Psoas muscle (tissue), 8 donors: ENCODE data around the gene PATL1. TPM values are rescaled to one million over a fixed set of nuclear protein-coding genes. Genes with fewer than 3 reads are reported as not detected.

Experiments used
- ATAC-seq, 4 donors: fragments of 200-7000 bp; cut with Tn5 transposase; one replicate each; pipeline ENCODE4 v1.9.1; 2020; ENCODE audit warnings: moderate library complexity in 3 of 4, mild to moderate bottlenecking in 2 of 4
- DNase-seq, 2 donors: peaks; one replicate each; pipeline ENCODE4 v3.0.0-alpha.2; 2020
- H3K27ac ChIP-seq: fragments of 200-600 bp; one replicate; pipeline ENCODE4 v1.8.0; 2022
- H3K27me3 ChIP-seq, 3 donors: fragments of 200-600 bp in 1 of 3; one replicate each; pipeline versions ENCODE4 v1.6.1 to v1.8.0; 2013 to 2022; ENCODE audit warnings: low read length in 2 of 3, mild to moderate bottlenecking in 2 of 3, moderate library complexity in 1 of 3; ENCODE audit not compliant: insufficient read depth in 3 of 3
- H3K36me3 ChIP-seq, 2 donors: fragments of 200-600 bp in 1 of 2; one replicate each; pipeline versions ENCODE4 v1.6.1 to v1.8.0; 2013 to 2022; ENCODE audit warnings: low read depth in 1 of 2, mild to moderate bottlenecking in 1 of 2, moderate library complexity in 1 of 2; ENCODE audit not compliant: insufficient read depth in 1 of 2
- H3K4me1 ChIP-seq: fragments of 200-600 bp; one replicate; pipeline ENCODE4 v1.8.0; 2022
- H3K4me3 ChIP-seq: fragments of 200-600 bp; one replicate; pipeline ENCODE4 v1.8.0; 2022; ENCODE audit warnings: mild to moderate bottlenecking
- H3K9me3 ChIP-seq: fragments of 200-600 bp; one replicate; pipeline ENCODE4 v1.8.0; 2022
- CTCF ChIP-seq: fragments of 200-600 bp; IDR thresholded peaks from one replicate; pipeline ENCODE4 v1.8.0; 2022; ENCODE audit warnings: antibody characterized with exemption
- WGBS, 3 donors: extraction: QIAGEN DNeasy Blood & Tissue Kit; methylation state at CpG; one replicate each; pipeline versions ENCODE4 v1.1.6 to v1.1.7; 2013; 5-methylcytosine and 5-hydroxymethylcytosine counted together
- intact Hi-C, 2 donors: fragments of 100-400 bp; cut with DNase I; formaldehyde crosslinking; loops; one replicate each; pipeline versions ENCODE4 v1.11.0 to v1.14.2; 2022
- polyA plus RNA-seq, 3 donors: library from polyadenylated mRNA; stranded (reverse); fragments of 200-250 nt; gene quantifications; one replicate each; pipeline ENCODE4 v1.2.3, GENCODE V29; 2013
- total RNA-seq, 4 donors: library from RNA; stranded (reverse); fragmentation: NEBNext Ultra II Directional in 2 of 4; extraction: Animal tissue kit (Norgen Biotek cat#: 25700) in 2 of 4; gene quantifications; one replicate each; pipeline versions ENCODE4 v1.2.1 to v1.2.4, GENCODE V29; 2021 to 2023
- donor health status: healthy with polysubstance abuse.
- donor health status: DM: no; HTN: no; CAD: no; lungs with moderate emphysema.
- donor health status: Bipolar disorder and iron deficiency.
- donor health status: healthy.
- donor health status: DM: yes; HTN: yes; CAD: no.
- donor health status: DM: no; HTN: no; CAD: no.
- donor health status: DM: no; HTN: no; CAD: no.
- donor health status: DM: yes; HTN: yes; CAD: no.

Gene PATL1
- total and polyA plus RNA-seq, 7 donors = 23.9 to 47.9 (median 38.4) TPM

- no peak overlapping the region for H3K4me3 ChIP-seq
- H3K27ac ChIP-seq = no peak overlapping the region
- H3K9me3 ChIP-seq = no peaks in the 10 kb centered on the region
- intact Hi-C loops = no loop called here
- ATAC-seq (no peak), DNase-seq (no peak)
- no peaks in the 10 kb centered on the region for H3K27me3 ChIP-seq
- WGBS, 3 donors = 73 to 90% (median 84%) methylated on average over 3 of the region's 3 CpGs
- no peak for TF ChIP-seq CTCF
- H3K36me3 ChIP-seq = no peaks in the 10 kb centered on the region
- no peaks in the 10 kb centered on the region for H3K4me1 ChIP-seq
These were observed 43.1 kb downstream of the PATL1 start for GRCh38 chr11:59625703-59626102.

- ATAC-seq (no peak), DNase-seq (no peak)
- intact Hi-C loops = loop anchor here in 1 of 2 donors (5.0 kb wide), 1 partner anchor 49 kb away; the partner anchor contains the start of gene PATL1
- Histone ChIP-seq H3K4me1 (peaks cover 16% of the 10 kb centered on the region), H3K27me3 (no peaks in the 10 kb centered on the region), H3K4me3 (no peak overlapping the region), H3K27ac (no peak overlapping the region), H3K36me3 (no peaks in the 10 kb centered on the region), H3K9me3 (no peaks in the 10 kb centered on the region)
- whole genome bisulfite sequencing, 3 donors = 82 to 86% (median 83%) methylated on average over 1 of the region's 1 CpG
- TF ChIP-seq CTCF = no peak
These were observed 51.0 kb downstream of the PATL1 start for GRCh38 chr11:59617876-59618275.

GRCh38 chr11:59616396-59616982 lies 52.3 kb downstream of the PATL1 start:
- Histone ChIP-seq H3K27me3 (no peaks in the 10 kb centered on the region), H3K9me3 (no peaks in the 10 kb centered on the region), H3K27ac (peak overlapping the region; percentile 98), H3K4me3 (peak overlapping the region; percentile 72), H3K4me1 (peaks cover 28% of the 10 kb centered on the region), H3K36me3 (no peaks in the 10 kb centered on the region)
- DNase-seq (peak in 1 of 2 donors; percentile 98), ATAC-seq (no peak)
- TF ChIP-seq CTCF = no peak
- WGBS, 3 donors = 10 to 12% (median 11%) methylated on average over 18 of the region's 18 CpGs
- intact Hi-C loops = loop anchor here in 1 of 2 donors (5.0 kb wide), 1 partner anchor 51 kb away; the partner anchor contains the start of gene PATL1

- H3K27ac ChIP-seq = peak within 1 kb of the TSS; percentile 98
- ATAC-seq (peak; percentile 86 to 91 (median 86)), DNase-seq (peak; percentile 99 to 100)
- TF ChIP-seq CTCF = no peak
- peak within 1 kb of the TSS; percentile 92 for H3K4me3 ChIP-seq
- WGBS, 3 donors = 0% methylated on average over 47 to 55 of the region's 55 CpGs
- H3K36me3 ChIP-seq = no peaks in the 10 kb centered on the region
- intact Hi-C loops = loop anchor here in 1 of 2 donors (5.0 kb wide), 1 partner anchor 51 kb away; the partner anchor contains the start of gene PATL1
- H3K9me3 ChIP-seq = no peaks in the 10 kb centered on the region
- H3K4me1 ChIP-seq = peaks cover 34% of the 10 kb centered on the region
- H3K27me3 ChIP-seq = no peaks in the 10 kb centered on the region
These were observed 53.0 kb downstream of the PATL1 start, which contains the start of gene OSBP for GRCh38 chr11:59615637-59616395. OSBP (minus strand) TSS chr11:59615774; CDS start chr11:59615664, 110 bp downstream.
